HuH-7 (cell line): ENCODE data around the gene TEDC1.
"Not testable (repeated sequence)": the region's sequence is repeated elsewhere in the genome, so short reads cannot be mapped to it uniquely, and the experiment has no call there.

ENCODE experiments used
- DNase-seq: peaks from one replicate; pipeline ENCODE4 v3.0.0; 2011; ENCODE audit warnings: low spot score

Gene TEDC1

DNA sequence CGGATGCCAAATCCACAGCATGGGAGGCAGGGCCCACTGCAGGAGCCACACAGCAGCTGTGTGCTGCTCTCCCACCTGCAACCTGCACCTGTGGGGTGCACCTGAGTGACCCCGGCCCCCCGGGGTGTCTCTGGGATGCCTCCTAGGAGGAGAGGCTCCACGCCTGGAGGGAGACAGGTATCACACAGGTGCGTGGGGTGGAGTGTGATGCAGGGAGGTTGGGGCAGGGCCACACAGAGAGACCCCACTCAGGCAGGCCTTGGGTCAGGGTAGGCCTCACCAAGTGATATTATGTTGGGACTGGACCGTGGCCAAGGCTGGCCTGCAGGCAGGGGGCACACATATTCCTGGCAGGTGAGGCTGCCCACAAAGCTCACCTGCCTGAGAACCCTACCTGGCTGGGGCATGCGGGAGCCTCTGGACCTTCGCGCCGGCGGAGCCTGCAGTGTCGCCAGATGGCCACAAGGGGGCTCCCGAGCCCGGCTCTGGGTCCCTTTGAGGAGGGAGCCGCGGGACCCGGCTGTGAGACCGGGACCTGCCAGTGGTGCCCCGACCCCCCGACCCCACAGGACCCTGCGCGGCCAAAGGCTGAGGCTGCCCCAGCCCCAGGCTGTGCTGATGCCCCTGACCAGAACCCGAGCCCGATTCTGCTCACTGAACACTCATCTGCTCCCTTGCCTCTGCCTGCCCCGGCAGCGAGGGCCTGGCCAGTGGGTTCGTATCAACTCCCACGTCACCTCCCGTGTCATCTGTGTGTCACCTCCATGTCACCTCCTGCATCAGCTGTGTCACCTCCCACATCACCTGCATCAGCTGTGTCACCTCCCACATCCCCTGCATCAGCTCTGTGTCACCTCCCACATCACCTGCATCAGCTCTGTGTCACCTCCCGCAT lies 46.8 kb downstream of the TEDC1 start:
- DNase-seq = peak; percentile 79

DNA sequence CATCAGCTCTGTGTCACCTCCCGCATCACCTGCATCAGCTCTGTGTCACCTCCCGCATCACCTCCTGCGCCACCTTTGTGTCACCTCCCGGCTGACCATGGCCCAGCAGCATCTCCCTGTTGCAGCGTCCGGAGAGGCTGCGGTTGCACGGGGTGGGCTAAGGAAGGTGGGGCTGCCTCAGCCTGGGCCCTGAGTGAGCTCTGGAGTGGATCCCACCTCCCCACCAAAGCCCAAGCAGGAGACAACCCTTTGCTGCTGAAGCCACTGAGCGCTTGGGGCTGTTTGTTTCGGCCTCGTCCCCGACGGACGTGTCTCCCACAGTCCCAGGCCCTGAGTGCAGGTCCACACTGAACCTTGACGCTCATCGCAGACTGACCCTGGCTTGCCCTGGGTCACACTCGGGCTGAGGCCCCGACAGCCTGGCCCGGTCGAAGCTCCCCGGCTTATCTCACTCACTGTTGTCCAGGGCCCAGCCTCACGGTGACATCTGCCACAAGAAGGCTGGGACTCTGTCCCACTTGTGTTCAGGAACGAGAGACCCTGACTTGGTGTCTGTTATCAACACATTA lies 47.5 kb downstream of the TEDC1 start:
- DNase-seq = no peak

DNA sequence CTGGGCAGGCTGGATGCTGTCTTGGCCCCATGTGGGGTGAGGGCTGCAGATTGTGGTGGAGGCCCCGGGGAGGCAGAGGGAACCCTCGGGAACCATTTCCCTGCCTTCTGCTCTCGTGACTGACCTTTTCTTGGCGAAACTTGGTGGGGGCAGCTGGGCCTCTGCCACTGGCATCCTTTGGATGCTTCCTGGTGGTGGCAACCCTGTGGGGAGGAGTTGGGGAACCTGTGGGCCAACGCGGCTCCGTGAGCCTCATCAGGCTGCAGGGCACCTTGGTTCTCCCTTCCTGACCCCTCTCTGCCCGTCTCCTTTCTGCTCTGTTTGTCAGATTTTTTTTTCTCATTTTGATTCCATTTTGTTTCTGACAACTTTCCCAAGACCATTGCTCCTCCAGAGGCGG lies 49.8 kb downstream of the TEDC1 start:
- no peak for DNase-seq

DNA sequence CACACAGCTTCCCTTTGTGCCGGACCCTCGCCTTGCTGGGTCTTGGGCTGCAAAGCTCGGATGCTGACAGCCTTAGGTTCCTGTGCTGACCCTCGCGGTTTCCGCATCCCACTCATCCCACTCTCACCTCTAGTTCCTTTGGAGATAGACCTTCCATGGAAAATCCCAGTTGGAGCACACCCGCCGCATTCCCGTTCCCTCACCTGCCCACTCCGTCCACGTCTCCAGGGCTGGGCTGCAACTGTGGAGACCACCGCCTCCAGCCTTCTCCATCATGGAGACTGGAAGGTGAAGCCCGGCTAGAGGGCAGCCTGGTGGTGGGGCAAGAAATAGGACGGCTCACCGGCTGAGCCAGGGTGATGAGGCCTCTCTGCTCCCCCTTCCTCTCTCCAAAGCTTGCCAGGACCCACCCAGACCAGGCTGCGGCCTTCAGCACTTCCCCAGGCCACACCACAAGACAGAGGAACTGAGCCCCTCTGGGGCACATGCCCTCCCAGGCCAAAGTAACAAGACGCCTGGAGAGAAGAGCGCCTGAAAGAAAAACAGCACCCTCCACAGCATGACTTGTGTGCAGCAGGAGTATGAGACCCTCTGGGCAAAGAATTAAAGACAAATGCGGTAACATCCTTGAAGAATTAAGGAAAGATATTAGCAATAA lies 50.3 kb downstream of the TEDC1 start:
- no peak for DNase-seq

DNA sequence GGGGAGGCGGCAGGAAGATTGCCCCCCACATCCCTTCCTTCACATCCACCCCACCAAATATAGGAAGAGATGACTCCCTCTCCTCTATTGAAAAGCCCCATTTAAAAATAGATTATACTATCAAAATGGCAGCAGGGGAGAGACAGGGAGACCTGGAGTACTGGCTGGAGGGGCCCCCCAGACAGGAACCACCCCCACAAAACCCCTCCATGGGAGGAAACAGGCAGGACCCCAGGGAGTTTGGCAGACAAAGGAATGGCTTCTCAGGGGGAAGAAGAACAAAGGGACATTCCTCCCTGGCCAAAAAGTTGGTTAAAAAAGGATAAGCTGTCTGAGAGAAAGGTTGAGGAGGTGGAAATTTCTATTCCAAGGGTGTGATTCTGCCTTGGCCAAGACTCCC lies 54.6 kb downstream of the TEDC1 start:
- DNase-seq = not testable (repeated sequence)

DNA sequence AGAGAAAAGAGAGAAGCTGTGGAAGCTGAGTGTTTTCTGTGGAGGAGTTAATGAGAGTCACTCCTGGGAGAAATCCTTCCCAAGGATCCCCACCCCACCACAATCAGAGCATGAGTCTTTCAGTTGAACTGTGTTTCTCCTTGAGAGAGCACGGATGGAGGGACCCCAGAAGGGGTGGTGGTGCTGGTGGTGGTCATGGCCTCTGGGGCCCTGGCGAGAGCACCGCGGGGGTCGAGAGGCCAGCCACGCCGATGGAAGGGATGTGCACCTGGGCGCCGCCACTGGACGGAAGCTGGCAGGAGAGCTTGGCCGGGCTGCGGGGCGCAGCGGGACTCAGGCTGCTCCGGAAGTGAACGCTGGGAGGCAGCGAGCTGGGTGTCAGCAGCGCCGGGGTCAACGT lies 55.4 kb downstream of the TEDC1 start:
- not testable (repeated sequence) for DNase-seq

DNA sequence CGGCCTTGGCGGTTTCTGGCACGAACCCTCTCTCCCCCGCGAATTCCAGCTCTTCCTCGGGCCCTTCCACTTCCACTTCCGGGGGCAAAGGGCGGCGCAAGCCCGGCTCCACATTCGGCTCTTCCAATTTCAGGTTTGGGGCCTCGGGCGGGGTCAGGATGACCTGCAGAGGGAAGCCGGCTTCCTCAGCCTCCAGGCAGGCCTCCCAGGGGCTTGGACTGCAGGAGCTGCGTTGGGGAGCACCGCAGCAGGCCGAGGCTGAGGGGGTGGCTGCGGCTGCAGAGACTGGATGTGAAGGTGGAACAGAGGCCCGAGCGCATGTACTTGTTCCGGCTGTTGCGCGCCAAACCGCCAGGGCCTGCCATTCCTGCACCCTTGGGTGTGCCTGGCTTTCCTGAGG lies 56.0 kb downstream of the TEDC1 start:
- not testable (repeated sequence) for DNase-seq

DNA sequence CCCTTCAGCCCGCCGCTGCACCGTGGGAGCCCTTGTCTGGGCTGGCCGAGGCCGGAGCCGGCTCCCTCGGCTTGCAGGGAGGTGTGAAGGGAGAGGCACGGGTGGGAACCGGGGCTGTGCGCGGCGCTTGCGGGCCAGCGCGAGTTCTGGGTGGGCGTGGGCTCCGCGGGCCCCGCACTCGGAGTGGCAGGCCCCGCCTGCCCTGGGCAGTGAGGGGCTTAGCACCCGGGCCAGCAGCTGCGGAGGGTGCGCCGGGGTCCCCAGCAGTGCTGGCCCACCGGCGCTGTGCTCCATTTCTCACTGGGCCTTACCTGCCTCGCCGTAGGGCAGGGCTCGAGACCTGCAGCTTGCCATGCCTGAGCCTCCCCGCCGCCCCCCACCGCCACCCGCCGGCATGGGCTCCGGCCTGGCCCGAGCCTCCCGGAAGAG lies 56.7 kb downstream of the TEDC1 start:
- no peak for DNase-seq
